OCI-LY7 (cell line): Measurements from ENCODE around the gene TLE4.
"Not testable (repeated sequence)": the region's sequence is repeated elsewhere in the genome, so short reads cannot be mapped to it uniquely, and the experiment has no call there.

Source experiments
- CTCF ChIP-seq: fragments of 200-600 bp; sonication (generic); conservative IDR thresholded peaks from 2 replicates; pipeline ENCODE4 v1.5.1; 2014; ENCODE audit warnings: mild to moderate bottlenecking, antibody characterized with exemption, low read length, moderate library complexity, mixed read lengths
- EZH2phosphoT487 ChIP-seq: fragments of 200-600 bp; sonication (generic); IDR thresholded peaks from 2 replicates; pipeline ENCODE4 v1.6.1; 2018; ENCODE audit warnings: low read depth, borderline replicate concordance, mild to moderate bottlenecking, mixed run types, antibody characterized with exemption, low read length, moderate library complexity, mixed read lengths

- TF ChIP-seq CTCF, EZH2phosphoT487: not testable (repeated sequence)
Measured at GRCh38 chr9:79640067-79640466, 68.3 kb downstream of the TLE4 start.
